ENCODE results near the gene ATF5. TPM values are rescaled to one million over a fixed set of nuclear protein-coding genes. Genes with fewer than 3 reads are reported as not detected.

ATF5 gene
- total and polyA plus RNA-seq, 2 donors (not counting 1 experiment from before 2014, with no cell fraction given): 9.0 to 37.6 TPM

- CTCF ChIA-PET: interaction anchor here (1.6 kb wide), 1 partner anchor 9 kb away, joined by 5 read pairs; no protein-coding TSS in a partner anchor
- H3K4me3 Mint-ChIP-seq: no peak overlapping the region
- no peak for TF ChIP-seq EZH2 (IDR thresholded peaks at IDR 0.05; ENCODE audit: borderline replicate concordance, insufficient read depth, low read depth, low read length, poor library complexity, severe bottlenecking)
- no peak for TF ChIP-seq CTCF (IDR thresholded peaks at IDR 0.05)
- Histone ChIP-seq H3K79me2 (ENCODE audit: control insufficient read depth, insufficient read depth, low read length) (peaks cover 10% of the 10 kb centered on the region), H3K4me2 (replicated peaks; ENCODE audit: low read depth, low read length, poor library complexity, severe bottlenecking) (no peak overlapping the region), H3K27ac (ENCODE audit: low read length in 2 of 2) (no peak overlapping the region), H3K4me1 (ENCODE audit: control insufficient read depth in 2 of 2, insufficient read depth in 2 of 2, low read length in 2 of 2) (peaks cover 7 to 12% of the 10 kb centered on the region in 2 donors), H4K20me1 (ENCODE audit: control insufficient read depth, insufficient read depth, low read length, poor library complexity, severe bottlenecking) (peaks cover 47% of the 10 kb centered on the region), H3K9ac (ENCODE audit: low read length) (no peak overlapping the region), H3K4me3 (ENCODE audit: control extremely low read depth in 1 of 5, extremely low read depth in 1 of 5, insufficient read depth in 1 of 5, low read depth in 2 of 5, low read length in 4 of 5) (no peak overlapping the region), H3K27me3 (replicated peaks in 1 of 4; ENCODE audit: control extremely low read depth in 1 of 4, control insufficient read depth in 3 of 4, insufficient read depth in 4 of 4, low read length in 3 of 4) (no peaks in the 10 kb centered on the region), H3K36me3 (replicated peaks in 1 of 2; ENCODE audit: control extremely low read depth in 1 of 2, control insufficient read depth in 1 of 2, extremely low read depth in 1 of 2, insufficient read depth in 2 of 2, low read length in 1 of 2) (peaks cover 0 to 62% of the 10 kb centered on the region in 2 experiments), H3K9me3 (ENCODE audit: control extremely low read depth in 1 of 3, control insufficient read depth in 2 of 3, insufficient read depth in 1 of 3, low read length in 2 of 3) (no peaks in the 10 kb centered on the region), H2AFZ (ENCODE audit: insufficient read depth, low read depth, low read length, poor library complexity, severe bottlenecking) (no peak overlapping the region)
- POLR2A ChIA-PET: no interaction called here
- DNase-seq (no peak), ATAC-seq (ENCODE audit: low read depth) (no peak)
- no peaks in the 10 kb centered on the region for H3K27me3 Mint-ChIP-seq
- no peak overlapping the region for H3K27ac Mint-ChIP-seq
- intact Hi-C loops (cut with micrococcal nuclease): no loop called here
- H3K4me1 Mint-ChIP-seq: peaks cover 11% of the 10 kb centered on the region
- 98% methylated on average over 14 of the region's 17 CpGs for WGBS (ENCODE audit: insufficient coverage)
- no peaks in the 10 kb centered on the region for H3K9me3 Mint-ChIP-seq (ENCODE audit: insufficient read depth)
Observed at GRCh38 chr19:49881186-49881585, 47.8 kb upstream of the ATF5 start.

- 100% methylated on average over 19 of the region's 31 CpGs for WGBS (ENCODE audit: insufficient coverage)
Observed at GRCh38 chr19:49881672-49882394, 47.2 kb upstream of the ATF5 start.

More at GRCh38 chr19:49881672-49882394, 47.2 kb upstream of the ATF5 start:
- Histone ChIP-seq H3K4me1 (ENCODE audit: control insufficient read depth in 2 of 2, insufficient read depth in 2 of 2, low read length in 2 of 2) (peaks cover 7 to 12% of the 10 kb centered on the region in 2 donors), H3K9ac (ENCODE audit: low read length) (no peak overlapping the region), H3K9me3 (ENCODE audit: control extremely low read depth in 1 of 3, control insufficient read depth in 2 of 3, insufficient read depth in 1 of 3, low read length in 2 of 3) (no peaks in the 10 kb centered on the region), H3K79me2 (ENCODE audit: control insufficient read depth, insufficient read depth, low read length) (peaks cover 8% of the 10 kb centered on the region), H2AFZ (ENCODE audit: insufficient read depth, low read depth, low read length, poor library complexity, severe bottlenecking) (no peak overlapping the region), H3K27ac (ENCODE audit: low read length in 2 of 2) (no peak overlapping the region), H3K4me2 (replicated peaks; ENCODE audit: low read depth, low read length, poor library complexity, severe bottlenecking) (no peak overlapping the region), H3K4me3 (ENCODE audit: control extremely low read depth in 1 of 5, extremely low read depth in 1 of 5, insufficient read depth in 1 of 5, low read depth in 2 of 5, low read length in 4 of 5) (no peak overlapping the region), H3K36me3 (replicated peaks in 1 of 2; ENCODE audit: control extremely low read depth in 1 of 2, control insufficient read depth in 1 of 2, extremely low read depth in 1 of 2, insufficient read depth in 2 of 2, low read length in 1 of 2) (peaks cover 0 to 62% of the 10 kb centered on the region in 2 experiments), H4K20me1 (ENCODE audit: control insufficient read depth, insufficient read depth, low read length, poor library complexity, severe bottlenecking) (peaks cover 47% of the 10 kb centered on the region), H3K27me3 (replicated peaks in 1 of 4; ENCODE audit: control extremely low read depth in 1 of 4, control insufficient read depth in 3 of 4, insufficient read depth in 4 of 4, low read length in 3 of 4) (no peaks in the 10 kb centered on the region)
- no peaks in the 10 kb centered on the region for H3K27me3 Mint-ChIP-seq
- peaks cover 11% of the 10 kb centered on the region for H3K4me1 Mint-ChIP-seq
- intact Hi-C loops (cut with micrococcal nuclease): no loop called here
- ATAC-seq (ENCODE audit: low read depth): no peak
- H3K4me3 Mint-ChIP-seq: no peak overlapping the region
- ChIA-PET POLR2A (no interaction called here), CTCF (interaction anchor here (1.6 kb wide), 1 partner anchor 9 kb away, joined by 5 read pairs; no protein-coding TSS in a partner anchor)
- no peak for TF ChIP-seq CTCF (IDR thresholded peaks at IDR 0.05)
- no peak for TF ChIP-seq EZH2 (IDR thresholded peaks at IDR 0.05; ENCODE audit: borderline replicate concordance, insufficient read depth, low read depth, low read length, poor library complexity, severe bottlenecking)
- H3K9me3 Mint-ChIP-seq (ENCODE audit: insufficient read depth): no peaks in the 10 kb centered on the region
- H3K27ac Mint-ChIP-seq: no peak overlapping the region
- no peak for DNase-seq

Data from B cell (primary cell).